Activated naive CD4-positive, alpha-beta T cell treated with anti-CD3 and anti-CD28 coated beads, Interleukin-2, amount 50 U/mL, for 16 hours (primary cell): ENCODE data around the gene NEO1.
"Not testable (repeated sequence)": the region's sequence is repeated elsewhere in the genome, so short reads cannot be mapped to it uniquely, and the experiment has no call there.

Experiments
- DNase-seq: peaks from one replicate; pipeline ENCODE4 v3.0.0-alpha.2; 2020

Gene NEO1

GRCh38 chr15:73143763-73144155 is 91.5 kb downstream of the NEO1 start:
- no peak for DNase-seq

GRCh38 chr15:73146419-73146818 is 94.2 kb downstream of the NEO1 start:
- DNase-seq = no peak

- DNase-seq = no peak
Measured at GRCh38 chr15:73150831-73151230, 98.6 kb downstream of the NEO1 start.

GRCh38 chr15:73153024-73153423 is 100.8 kb downstream of the NEO1 start:
- DNase-seq = no peak

GRCh38 chr15:73153447-73153846 is 101.2 kb downstream of the NEO1 start:
- DNase-seq = no peak

GRCh38 chr15:73156431-73157191 is 104.3 kb downstream of the NEO1 start:
- no peak for DNase-seq

GRCh38 chr15:73161546-73161945 is 109.3 kb downstream of the NEO1 start:
- no peak for DNase-seq

- no peak for DNase-seq
Measured at GRCh38 chr15:73165435-73165834, 113.2 kb downstream of the NEO1 start.

GRCh38 chr15:73165844-73166243 is 113.6 kb downstream of the NEO1 start:
- no peak for DNase-seq

- DNase-seq = not testable (repeated sequence)
Measured at GRCh38 chr15:73166711-73167110, 114.4 kb downstream of the NEO1 start.

GRCh38 chr15:73168487-73168886 is 116.2 kb downstream of the NEO1 start:
- DNase-seq = no peak

- no peak for DNase-seq
Measured at GRCh38 chr15:73171711-73172110, 119.4 kb downstream of the NEO1 start.

GRCh38 chr15:73172508-73172907 is 120.2 kb downstream of the NEO1 start:
- no peak for DNase-seq

- no peak for DNase-seq
Measured at GRCh38 chr15:73174171-73174570, 121.9 kb downstream of the NEO1 start.

GRCh38 chr15:73175382-73175781 is 123.1 kb downstream of the NEO1 start:
- DNase-seq = no peak

GRCh38 chr15:73176598-73176997 is 124.3 kb downstream of the NEO1 start:
- no peak for DNase-seq

GRCh38 chr15:73183071-73183470 is 130.8 kb downstream of the NEO1 start:
- DNase-seq = no peak

- no peak for DNase-seq
Measured at GRCh38 chr15:73190189-73190601, 137.9 kb downstream of the NEO1 start.

- no peak for DNase-seq
Measured at GRCh38 chr15:73195166-73195565, 142.9 kb downstream of the NEO1 start.

GRCh38 chr15:73196113-73196512 is 143.8 kb downstream of the NEO1 start:
- DNase-seq = no peak

- no peak for DNase-seq
Measured at GRCh38 chr15:73200339-73200738, 148.1 kb downstream of the NEO1 start.

GRCh38 chr15:73210630-73211029 is 158.4 kb downstream of the NEO1 start:
- no peak for DNase-seq

- no peak for DNase-seq
Measured at GRCh38 chr15:73212424-73212823, 160.2 kb downstream of the NEO1 start.

GRCh38 chr15:73221450-73221849 is 169.2 kb downstream of the NEO1 start:
- not testable (repeated sequence) for DNase-seq

GRCh38 chr15:73225358-73226015 is 173.2 kb downstream of the NEO1 start:
- DNase-seq = no peak
